22Rv1 (cell line): ENCODE data around the gene SEZ6L.

Source experiments
- ZFX ChIP-seq: fragments of 450-650 bp; IDR thresholded peaks from 2 replicates; pipeline ENCODE4 v1.6.1; 2017; ENCODE audit warnings: antibody characterized with exemption, borderline replicate concordance
- TF ChIP-seq, protein P1 (sequence below): fragments of 450-650 bp; IDR thresholded peaks from 2 replicates; pipeline ENCODE4 v1.5.1; 2017; ENCODE audit warnings: mild to moderate bottlenecking

DNA sequence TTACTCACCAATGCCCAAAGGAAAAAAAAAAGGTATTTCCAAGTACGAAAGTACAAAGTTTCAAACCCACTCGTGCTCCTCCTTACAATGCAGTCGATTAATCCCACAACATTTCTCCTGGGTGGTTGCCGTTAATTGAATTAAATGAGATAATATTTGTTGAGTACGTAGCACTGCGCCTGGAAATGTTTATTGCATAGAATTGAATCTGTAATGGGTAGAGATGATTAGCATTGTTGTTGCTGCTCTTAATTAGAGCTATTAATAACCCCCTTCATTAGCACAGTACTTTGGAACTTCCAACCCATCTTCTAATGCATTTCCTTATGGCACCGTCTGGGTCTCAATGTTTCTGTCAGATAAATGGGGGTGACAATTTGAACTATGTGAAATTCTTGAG is 77.3 kb downstream of the SEZ6L start:
- TF ChIP-seq, protein P1, sequence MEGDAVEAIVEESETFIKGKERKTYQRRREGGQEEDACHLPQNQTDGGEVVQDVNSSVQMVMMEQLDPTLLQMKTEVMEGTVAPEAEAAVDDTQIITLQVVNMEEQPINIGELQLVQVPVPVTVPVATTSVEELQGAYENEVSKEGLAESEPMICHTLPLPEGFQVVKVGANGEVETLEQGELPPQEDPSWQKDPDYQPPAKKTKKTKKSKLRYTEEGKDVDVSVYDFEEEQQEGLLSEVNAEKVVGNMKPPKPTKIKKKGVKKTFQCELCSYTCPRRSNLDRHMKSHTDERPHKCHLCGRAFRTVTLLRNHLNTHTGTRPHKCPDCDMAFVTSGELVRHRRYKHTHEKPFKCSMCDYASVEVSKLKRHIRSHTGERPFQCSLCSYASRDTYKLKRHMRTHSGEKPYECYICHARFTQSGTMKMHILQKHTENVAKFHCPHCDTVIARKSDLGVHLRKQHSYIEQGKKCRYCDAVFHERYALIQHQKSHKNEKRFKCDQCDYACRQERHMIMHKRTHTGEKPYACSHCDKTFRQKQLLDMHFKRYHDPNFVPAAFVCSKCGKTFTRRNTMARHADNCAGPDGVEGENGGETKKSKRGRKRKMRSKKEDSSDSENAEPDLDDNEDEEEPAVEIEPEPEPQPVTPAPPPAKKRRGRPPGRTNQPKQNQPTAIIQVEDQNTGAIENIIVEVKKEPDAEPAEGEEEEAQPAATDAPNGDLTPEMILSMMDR = no peak
- no peak for TF ChIP-seq ZFX
